Measurements from ENCODE around the gene CLCF1.

The CLCF1 gene

GRCh38 chr11:67374571-67375281, 1.3 kb upstream of the CLCF1 start:
- no peak for DNase-seq

- peak; percentile 82 for DNase-seq
Measured at GRCh38 chr11:67373648-67374570, 511 bp upstream of the CLCF1 start.

GRCh38 chr11:67372321-67372992, 941 bp downstream of the CLCF1 start:
- peak; percentile 41 for DNase-seq

- no peak for DNase-seq
Measured at GRCh38 chr11:67371911-67372320, 1.5 kb downstream of the CLCF1 start.

GRCh38 chr11:67371189-67371910, 2.0 kb downstream of the CLCF1 start:
- peak; percentile 32 for DNase-seq

GRCh38 chr11:67370351-67371076, 2.9 kb downstream of the CLCF1 start:
- DNase-seq: no peak

- no peak for DNase-seq
Measured at GRCh38 chr11:67369801-67370284, 3.6 kb downstream of the CLCF1 start.

- DNase-seq: no peak
Measured at GRCh38 chr11:67369275-67369674, 4.1 kb downstream of the CLCF1 start.

- peak; percentile 17 for DNase-seq
Measured at GRCh38 chr11:67368621-67369020, 4.8 kb downstream of the CLCF1 start.

- DNase-seq: no peak
Measured at GRCh38 chr11:67367761-67368227, 5.6 kb downstream of the CLCF1 start.

- no peak for DNase-seq
Measured at GRCh38 chr11:67366961-67367760, 6.2 kb downstream of the CLCF1 start.

- no peak for DNase-seq
Measured at GRCh38 chr11:67366546-67366945, 6.9 kb downstream of the CLCF1 start.

- no peak for DNase-seq
Measured at GRCh38 chr11:67365736-67366444, 7.5 kb downstream of the CLCF1 start.

GRCh38 chr11:67364783-67365722, 8.3 kb downstream of the CLCF1 start:
- DNase-seq: no peak

GRCh38 chr11:67364169-67364568, 9.2 kb downstream of the CLCF1 start:
- DNase-seq: no peak

GRCh38 chr11:67357831-67358670, 15.3 kb downstream of the CLCF1 start:
- DNase-seq: no peak

GRCh38 chr11:67356864-67357561, 16.4 kb downstream of the CLCF1 start:
- DNase-seq: peak; percentile 72

Data from CD4-positive, alpha-beta T cell treated with Interleukin-6 for 4 hours (primary cell).